HG02852 (cell line): ENCODE measurements around the gene MAPK14.

Experiments
- ATAC-seq: cut with Tn5 transposase; IDR thresholded peaks from one replicate; pipeline ENCODE4 v1.9.1; 2021; ENCODE audit warnings: mild to moderate bottlenecking, moderate library complexity; ENCODE audit not compliant: unreplicated experiment

MAPK14 gene

GRCh38 chr6:36098920-36099647 is 71.5 kb downstream of the MAPK14 start:
- no peak for ATAC-seq

DNA sequence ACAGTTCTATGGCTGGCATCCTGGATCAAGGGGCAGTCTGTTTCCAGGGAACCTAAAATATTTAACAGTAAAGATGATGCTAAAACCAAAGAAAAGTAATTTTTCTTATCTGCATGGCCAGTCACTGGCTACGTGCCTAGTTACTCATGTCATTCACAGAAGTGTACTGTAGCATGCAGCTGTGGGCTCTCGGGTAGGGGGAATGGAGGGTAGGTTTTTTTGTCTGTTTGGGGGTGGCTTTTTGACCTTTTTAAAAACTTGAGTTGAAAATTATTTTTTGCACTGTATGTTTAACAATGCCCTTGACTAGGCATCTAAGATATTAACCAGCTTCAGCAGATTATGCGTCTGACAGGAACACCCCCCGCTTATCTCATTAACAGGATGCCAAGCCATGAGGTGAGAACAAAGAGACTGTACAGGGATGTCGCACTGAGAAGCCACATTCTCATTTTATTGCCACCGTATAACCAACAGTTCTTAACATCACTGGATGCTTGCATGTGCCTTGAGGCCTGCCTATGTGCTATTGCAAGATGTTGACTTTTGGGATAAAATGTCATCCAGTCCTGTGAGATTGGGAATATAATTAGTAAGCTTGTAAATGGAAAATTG is 72.4 kb downstream of the MAPK14 start:
- no peak for ATAC-seq

DNA sequence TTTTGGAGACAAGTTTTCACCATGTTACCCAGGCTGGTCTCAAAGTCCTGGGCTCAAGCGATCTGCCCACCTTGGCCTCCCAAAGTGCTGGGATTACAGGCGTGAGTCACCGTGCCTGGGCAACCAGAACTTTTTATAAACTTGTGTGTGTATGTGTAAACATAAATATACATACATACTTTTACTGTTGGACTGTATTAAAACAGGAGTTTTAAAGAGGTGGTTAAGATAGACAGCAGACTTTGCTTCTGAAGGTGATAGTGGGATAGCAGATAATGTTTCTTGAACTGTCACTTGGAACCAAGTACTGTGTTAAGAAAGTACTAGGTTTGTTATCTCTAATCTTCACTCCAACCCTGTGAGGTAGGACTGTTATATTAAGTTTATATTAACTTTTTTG is 74.1 kb downstream of the MAPK14 start:
- ATAC-seq = no peak

DNA sequence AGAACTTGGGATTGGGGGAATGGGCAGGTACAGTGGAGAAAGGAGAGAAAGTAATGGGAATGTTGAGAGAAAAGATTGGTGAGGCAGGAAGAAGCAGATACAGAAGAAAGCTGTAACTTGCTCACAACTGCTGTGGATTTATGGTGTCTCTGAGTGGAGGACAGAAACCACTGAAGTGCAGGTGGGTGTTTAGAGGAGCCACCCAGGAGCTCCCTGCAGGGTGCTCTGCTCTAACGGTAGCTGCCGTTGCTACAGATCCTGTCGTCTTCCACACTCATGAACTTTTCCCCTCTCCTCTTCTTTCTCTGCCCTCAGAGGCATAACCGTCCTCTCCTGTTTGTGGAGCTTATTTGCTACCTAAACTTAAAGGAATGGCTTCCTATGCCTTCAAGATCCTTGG is 75.2 kb downstream of the MAPK14 start:
- no peak for ATAC-seq

DNA sequence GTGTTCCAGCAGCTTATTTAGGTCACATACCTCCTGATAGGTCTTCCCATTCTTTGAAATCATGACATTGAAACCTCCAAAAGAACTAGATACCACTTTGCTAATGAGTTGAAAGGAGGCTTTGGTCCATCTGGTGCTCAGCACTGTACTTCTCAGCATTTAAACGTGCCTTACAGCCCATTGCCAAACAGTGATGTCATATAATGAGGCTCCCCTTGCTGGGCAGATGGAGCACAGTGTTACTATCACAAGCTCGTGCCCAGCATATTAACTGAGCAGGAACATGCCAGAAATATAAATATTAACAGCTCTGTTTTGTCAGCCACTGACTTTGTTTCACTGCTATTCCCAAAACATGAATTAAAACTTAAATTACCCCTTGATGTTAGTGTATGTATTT is 77.2 kb downstream of the MAPK14 start:
- no peak for ATAC-seq

GRCh38 chr6:36109092-36109491 is 81.5 kb downstream of the MAPK14 start:
- no peak for ATAC-seq

GRCh38 chr6:36110050-36110449 is 82.4 kb downstream of the MAPK14 start:
- no peak for ATAC-seq

GRCh38 chr6:36110863-36111262 is 83.3 kb downstream of the MAPK14 start:
- ATAC-seq = no peak

GRCh38 chr6:36111526-36111925 is 83.9 kb downstream of the MAPK14 start:
- ATAC-seq = no peak

- no peak for ATAC-seq
Measured at GRCh38 chr6:36113049-36113448, 85.4 kb downstream of the MAPK14 start.

DNA sequence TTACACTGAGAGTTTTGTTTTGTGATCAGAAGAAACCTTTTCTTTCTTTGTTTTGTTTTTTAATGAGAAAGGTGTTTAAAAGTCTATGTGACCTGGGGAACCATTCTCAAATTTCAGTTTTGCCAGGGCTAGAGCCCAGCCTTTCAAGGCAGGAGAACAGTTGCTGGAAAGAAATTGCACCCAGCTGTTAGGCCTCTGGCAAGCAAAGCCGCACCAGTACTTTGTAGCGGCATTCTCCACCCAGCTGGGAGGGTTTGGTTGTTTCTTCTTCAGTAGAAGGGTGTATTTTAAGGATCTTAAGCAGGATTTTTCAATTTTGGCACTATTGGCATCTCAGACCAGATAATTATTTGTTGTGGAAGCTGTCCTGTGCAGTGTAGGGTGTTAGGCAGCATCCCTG is 86.1 kb downstream of the MAPK14 start:
- ATAC-seq = no peak

DNA sequence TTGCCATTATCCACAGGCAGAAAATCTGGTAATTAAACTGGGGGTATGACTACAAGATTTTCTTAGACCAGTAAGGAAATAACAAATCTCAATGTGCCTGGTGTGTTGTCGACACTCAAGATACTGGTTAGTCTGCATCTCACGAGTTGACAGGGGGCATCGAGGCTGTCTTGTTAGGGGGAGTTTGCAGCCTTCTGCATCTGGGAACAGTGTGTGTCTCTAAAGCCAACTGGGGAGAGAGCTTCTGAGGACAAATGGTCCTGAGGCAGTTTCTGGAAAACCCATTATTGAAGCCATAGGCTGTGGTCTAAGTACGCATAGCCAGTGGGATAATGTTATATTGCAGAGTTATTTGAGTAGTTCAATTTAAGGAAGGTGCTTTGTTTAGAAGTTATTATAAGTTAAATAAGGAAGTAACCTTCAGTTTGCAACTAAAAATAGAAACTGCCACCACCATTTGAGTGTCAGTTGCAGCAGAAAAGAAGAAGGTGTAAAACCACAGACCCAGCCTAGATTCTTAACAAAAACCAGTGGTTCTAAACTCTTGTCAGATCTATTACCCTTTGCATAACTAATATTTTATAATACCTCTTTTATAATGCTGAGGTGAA is 87.3 kb downstream of the MAPK14 start:
- ATAC-seq = no peak

DNA sequence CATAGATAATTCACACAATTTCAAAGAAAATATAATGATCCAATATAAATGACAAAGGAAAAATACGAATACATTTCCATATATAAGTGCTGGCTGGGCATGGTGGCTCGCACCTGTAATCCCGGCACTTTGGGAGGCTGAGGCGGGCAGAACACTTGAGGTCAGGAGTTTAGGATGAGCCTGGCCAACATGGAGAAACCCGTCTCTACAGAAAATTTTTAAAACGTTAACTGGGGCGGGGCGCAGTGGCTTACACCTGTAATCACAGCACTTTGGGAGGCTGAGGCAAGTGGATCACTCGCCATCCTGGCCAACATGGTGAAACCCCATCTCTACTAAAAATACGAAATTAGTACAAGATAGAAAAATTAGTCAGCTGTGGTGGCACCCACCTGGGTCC is 87.8 kb downstream of the MAPK14 start:
- ATAC-seq = no peak

DNA sequence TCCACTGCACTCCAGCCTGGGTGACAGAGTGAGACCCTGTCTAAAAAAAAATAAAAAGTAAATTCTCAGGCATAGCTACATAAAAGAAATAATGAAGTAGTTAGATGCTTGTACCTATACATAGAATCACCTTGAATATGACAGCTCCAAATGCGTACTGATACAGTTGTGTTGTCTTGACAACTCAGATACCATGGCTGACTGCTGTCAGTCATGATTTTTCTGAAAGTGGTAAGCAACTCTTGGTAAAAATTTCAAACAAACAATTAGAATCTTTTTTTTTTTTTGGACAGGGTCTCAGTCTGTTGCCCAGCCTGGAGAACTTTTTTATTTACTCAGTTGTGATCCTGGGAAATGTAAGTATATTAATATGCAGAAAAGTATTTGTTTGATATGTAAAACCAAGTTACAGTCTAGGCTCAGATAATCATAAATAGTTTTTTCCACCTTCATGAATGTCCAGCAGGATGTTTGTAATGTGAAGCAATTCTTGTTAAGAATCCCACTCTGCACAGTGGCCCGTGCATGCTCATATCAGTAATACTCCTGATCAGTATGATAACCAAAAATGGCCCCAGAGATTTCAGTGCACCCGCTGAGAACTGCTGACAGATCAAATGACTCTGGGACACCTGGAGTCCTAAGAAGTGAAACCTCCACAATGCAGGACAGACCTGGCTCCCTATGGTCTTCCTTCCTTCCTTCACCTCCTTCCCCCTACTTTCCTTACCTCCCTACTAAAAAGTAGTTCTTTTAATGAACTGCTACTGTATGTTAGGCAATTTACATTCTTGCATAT is 88.7 kb downstream of the MAPK14 start:
- no peak for ATAC-seq

DNA sequence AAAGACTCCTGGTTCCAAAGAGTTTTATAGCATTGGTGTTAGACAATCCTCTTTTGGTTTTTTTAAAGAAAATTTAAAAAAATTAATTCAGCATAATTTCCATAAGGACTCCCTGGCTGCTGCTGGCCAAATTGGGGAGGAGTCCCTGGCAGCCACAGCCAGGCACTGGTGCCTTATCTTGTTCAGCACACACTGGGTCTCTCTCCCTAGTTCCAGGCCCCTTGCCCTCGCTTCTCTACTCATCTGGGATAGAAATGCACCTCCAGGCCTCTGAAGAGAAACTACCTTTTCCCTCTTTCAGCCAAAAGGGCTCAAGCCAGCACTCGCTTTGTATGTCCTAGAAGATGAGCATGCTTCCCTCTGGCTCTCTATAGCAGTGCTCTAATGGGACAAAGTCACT is 89.3 kb downstream of the MAPK14 start:
- ATAC-seq = no peak

DNA sequence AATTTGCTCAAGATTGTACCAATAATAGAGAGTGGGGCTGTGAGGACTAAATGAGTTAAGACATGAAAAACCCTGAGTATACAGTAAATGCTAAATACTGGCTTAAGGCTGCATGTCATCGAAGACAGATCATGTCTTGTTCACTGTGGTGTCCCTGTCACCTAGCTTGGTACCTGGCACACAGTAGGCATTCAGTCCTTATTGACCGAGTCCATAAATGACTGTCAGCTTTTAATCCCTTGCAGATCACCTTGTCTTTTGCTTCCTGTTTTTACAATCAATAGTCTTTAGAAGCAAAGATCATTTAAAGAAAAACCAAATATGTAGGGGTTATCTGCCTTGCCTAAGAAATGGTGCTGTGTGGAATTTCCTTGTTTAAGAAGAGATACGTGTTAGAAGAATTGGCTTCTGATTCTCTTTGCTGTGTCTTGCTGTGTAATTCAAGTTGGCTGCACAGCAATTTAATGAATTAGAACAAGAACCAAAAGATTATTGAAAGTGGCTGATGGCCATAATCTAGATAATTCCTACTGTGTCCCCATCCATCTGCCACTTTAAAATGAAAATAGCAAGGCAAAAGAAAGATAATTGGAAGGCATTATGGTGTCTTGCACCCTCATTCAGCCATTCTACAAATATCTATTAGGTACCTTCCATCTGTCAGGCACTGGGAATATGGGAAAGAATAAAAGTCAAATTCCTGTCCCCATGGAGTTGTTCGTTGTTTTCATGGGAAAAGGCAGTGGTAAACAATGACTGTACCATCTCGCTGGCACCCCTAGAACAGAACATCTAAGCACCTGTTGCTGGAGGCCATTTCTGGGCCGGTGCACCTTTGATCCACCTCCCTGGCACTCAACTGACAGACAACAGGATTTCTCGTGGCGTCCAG is 90.3 kb downstream of the MAPK14 start:
- no peak for ATAC-seq

DNA sequence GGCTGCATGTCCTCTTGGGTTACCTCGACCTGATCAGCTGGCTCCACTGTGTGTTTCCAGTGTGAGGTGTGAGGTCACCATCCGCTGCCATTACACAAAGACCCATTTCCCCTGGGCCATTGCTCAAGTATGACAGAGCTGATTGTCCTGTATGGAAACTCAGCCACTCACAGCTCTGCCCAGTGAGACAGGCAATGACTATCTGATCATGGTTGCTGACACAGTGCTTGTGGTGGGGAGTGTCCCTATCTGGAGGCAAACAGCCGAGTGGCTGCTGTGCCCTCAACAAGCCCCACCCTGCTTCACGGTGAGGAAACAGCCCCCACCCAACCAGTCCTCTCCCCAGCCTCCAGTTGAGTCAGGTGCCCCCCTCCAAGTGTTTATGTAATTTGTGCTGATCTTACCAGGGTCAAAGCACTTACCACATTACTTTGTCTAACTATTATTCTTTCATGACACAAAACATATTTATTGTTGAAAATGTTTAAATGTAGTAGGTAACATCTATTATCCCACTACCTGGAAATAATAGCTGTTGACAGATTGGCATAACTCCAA is 91.0 kb downstream of the MAPK14 start:
- ATAC-seq = no peak

DNA sequence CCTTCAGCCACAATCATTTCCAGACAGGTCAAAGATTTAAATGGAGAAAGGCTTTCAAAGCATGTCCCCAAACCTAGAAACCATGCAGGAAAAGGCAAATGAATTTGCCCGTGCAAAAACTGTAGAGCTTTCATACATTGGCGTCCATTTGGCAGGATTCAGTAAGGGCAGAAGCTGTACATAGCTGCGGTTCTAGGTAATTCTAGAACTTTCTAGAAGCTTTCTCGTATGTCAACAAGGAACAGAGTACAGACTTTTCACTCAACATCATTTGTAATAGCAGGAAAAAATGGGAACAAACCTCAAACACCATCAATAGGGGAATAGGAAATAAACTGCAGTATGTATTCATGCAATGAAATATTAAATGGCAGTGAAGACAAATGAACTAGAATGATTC is 91.6 kb downstream of the MAPK14 start:
- no peak for ATAC-seq

DNA sequence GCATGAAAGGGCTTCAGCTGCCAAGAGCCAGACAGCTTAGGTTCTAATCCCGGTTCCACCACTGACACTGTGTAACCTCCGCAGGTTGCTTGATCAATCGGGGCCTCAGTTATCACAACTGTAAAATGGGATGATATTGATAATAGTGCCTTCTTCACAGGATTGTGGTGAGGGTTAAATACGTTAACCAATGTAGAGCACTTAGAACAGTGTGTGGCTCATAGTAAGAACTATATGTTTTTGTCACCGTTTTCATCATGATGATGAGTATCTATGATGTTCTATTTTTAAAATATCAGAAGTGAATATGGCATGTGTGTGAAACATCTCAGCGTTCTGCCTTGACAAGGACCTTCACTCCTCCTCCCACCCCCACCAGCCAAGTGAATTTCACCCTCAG is 92.4 kb downstream of the MAPK14 start:
- no peak for ATAC-seq

GRCh38 chr6:36120539-36120938 is 92.9 kb downstream of the MAPK14 start:
- ATAC-seq = no peak
